T1000 (cell line): Measurements from ENCODE around the gene RNASET2.
"Not testable (repeated sequence)": the region's sequence is repeated elsewhere in the genome, so short reads cannot be mapped to it uniquely, and the experiment has no call there.

Source experiments
- DNase-seq: peaks from one replicate; lab custom pipeline; 2025; ENCODE audit warnings: mixed read lengths; lab: John Stamatoyannopoulos, UW

RNASET2 gene

DNA sequence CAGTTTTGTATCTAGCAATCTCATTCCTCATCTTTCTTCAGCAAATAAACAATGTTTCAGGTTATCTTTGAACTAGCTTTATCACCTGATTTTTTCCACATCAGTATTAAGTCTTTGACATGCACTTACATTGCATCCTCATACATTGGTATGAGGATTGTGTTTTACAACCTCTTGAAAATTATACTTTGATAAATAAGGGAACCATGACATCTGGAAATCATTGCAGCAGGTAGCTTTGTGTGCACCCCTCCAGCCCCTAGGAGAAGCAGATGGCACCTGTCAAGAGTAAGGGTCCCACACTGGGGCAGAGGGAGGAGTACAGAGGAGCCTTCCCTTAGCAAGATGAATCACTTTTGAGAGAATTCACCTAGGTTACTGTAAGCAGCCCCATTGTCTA, 13.7 kb upstream of the RNASET2 start:
- no peak for DNase-seq

DNA sequence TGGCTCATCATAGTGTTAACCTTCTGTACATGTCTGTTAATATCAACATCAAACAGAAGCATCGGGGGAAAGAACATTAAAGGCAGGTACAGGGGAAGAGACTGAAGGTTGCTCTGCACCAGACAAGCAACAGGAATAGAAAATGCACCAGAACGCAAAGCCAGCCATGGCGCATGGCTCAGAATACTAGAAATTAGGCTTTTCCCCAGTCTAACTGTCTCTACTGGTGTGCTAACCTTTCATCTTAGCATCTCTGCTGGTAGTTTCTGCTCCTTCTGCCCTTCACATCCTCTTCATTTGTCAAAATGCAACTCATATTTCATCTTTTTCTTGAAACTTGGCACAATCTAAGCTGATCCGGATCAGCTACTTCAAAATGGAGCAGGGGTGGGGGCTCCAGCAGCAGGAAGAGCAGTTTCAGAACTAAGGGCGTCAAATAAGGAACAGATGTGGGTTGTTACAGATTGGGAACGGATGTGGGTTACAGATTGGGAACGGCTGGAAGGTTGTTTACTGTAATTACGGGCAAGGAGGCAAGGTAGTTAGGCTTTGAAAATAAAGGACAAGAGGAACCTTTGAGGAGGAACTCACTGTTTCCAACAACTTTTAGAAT, 13.1 kb upstream of the RNASET2 start:
- DNase-seq: no peak

DNA sequence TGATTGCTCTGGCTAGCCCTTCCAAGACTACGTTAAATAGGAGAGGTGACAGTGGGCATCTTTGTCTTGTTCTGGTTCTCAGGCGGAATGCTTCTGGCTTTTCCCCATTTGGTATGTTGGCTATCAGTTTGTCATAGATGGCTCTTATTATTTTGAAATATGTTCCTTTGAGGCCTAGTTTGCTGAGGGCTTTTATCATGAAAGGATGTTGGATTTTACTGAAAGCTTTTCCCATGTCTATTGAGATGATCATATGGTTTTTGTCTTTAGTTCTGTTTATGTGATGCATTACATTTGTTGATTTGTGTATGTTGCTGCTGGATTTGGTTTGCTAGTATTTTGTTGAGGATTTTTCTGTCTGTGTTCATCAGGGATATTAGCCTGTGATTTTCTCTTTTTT, 9.9 kb upstream of the RNASET2 start:
- no peak for DNase-seq

DNA sequence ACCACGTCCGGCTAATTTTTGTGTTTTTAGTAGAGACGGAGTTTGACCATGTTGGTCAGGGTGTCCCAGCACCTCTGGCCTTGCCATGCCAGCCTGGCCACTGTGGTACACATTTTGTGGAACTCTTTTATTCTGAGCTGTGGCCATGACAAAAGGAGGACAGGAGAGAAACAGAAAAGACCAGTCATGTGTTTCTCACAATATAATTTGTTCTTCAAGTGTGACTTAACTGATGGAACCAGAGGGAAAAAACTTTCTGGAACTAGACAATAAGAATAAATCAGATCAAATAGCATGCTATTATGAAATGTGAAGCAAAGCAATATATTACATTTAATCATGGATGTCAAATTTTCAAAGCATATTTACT, 4.2 kb upstream of the RNASET2 start:
- no peak for DNase-seq

DNA sequence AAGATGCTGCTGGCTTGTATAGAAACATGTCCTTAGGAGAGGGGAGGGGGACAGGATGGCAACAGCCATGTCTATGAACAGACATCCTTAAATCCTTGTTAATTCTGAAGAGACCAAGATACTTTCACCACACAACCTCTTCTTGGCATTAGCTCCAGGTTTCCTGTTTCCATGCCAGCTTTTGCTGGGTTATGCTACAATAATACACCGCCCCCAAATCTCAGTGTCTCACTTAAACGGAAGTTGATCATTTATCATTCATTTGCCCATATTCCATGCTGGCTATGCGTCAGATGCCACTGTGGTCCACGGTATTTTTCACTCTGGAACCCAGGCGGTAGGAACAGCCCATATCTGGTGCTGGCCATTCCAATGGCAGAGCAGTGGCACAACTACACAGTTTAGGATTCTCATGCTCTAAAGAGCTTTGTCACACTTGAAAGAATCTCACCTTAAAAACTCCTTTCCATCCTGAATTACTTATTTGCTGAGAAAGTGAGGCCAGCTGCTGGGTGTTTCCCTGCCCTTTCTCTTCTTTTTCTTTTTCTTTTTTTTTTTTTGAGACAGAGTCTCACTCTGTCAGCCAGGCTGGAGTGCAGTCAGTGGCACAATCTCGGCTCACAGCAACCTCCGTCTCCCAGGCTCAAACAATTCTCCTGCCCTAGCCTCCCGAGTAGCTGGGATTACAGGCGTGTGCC, 3.7 kb upstream of the RNASET2 start:
- DNase-seq: no peak

DNA sequence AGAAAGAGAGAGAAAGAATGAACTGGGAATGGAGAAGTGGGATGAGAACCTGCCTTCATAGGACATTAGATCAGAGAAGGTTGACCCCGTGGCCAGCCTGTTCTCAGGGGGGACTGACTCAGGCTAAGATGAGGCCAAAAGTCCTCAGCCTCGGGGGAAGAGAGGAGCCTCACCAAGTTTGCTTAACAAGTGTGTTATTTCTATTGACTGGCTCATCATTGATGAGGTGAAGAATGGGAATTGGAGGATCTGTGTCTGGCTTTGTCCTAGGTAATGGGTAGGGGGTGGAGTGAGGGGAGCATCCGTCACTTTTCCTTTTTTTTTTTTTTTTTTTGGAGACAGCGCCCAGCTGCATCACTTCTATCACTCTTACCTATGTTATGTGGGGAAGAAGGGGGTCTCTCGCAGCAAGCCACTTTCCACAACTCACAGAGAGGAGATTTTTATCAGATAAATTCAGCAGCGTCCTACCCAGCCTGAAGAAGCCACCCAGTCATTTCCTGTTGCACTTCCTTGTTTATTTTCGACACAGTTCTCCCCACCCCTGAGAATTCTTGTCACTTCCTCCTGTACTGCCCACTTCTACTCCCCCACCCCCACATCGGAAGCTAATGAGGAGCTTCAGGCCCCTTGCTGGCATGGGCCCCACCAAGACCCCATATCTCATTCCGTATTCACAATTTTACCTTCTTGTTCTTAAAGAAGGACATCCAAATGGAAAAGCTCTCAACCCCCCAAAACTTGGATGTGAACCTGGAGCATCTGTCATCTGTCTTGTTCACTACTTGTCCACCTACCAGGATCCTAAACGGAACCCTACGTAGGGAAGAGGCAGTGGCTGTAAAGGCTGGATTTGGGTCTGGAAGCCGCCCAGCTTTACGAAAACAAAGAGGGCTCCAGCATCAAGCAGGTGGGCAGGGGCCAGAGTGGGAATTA, 2.8 kb upstream of the RNASET2 start:
- DNase-seq: no peak

DNA sequence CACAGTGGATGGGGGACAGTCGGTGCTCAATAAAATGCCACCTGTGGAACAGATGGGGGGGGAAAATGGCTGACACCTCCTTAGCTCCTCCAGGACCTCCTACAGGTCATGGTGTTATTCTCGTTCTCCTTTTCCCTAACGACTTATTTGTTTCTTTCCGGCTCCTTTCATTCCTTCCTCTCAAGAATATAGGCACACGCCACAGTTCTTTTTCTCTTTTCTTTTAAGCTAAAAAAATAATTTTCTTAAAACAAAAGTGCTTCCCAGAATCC, 1.4 kb upstream of the RNASET2 start:
- DNase-seq: no peak

DNA sequence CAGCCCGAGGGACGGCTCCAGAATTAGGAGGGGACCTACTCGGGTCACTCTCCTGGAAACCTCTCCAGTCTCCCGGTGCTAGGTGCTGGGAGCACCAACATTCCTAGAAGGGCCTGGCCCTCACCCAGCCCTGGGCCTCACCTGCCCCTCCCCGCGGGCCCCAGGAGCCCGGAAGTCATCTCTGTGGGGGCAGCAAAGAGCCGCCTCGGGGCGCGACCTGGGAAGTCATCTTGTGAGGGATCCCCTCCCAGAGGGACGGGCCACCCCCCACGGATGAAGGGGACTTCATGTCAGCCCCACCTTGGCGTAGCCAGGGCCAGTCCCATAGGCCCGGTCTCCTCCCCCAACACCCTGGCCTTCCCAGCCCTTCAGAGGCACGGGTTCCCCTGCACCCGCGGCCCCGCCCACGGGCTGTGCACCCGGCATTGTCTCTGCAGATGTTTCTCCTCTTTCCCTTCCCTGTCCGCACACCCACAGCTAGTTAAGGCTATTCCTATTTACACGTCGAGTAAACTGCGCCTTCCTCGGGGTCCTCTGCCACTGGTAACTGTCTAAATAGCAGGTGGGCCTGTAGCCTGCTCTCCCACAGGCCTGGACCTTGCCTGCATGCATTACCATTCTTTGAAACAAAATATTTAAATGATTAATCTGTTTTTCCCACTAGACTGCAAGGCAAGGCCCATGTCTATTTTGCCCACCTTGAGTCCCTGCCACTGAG, 896 bp upstream of the RNASET2 start:
- no peak for DNase-seq

DNA sequence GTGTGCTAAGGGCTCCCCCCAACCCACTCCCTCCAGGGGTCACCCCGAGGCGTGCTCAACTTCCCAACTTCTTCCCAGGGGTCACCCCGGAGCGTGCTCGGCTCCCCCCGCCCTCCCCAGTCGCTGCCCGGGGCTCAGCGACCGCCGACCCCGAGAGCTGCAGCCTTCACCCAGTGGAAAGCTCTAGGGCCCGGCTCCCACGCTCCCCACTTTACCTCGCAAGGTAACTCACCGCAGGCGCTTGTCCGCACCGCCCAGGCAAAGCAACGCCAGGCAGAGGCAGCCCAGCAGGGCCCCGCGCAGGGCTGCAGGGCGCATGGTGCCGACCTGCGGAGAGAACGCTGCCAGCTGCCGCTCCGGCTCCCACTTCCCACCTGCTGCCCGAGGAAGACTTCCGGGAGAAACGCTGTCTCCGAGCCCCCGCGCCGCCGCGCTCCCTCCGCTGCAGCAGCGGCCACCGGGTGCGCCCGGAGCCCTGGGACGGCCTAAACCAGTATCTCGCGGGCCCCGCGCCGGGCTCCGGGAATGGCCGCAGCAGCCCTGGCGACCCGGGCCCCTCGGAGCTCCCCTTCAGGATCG, 396 bp downstream of the RNASET2 start:
- peak; percentile 82 for DNase-seq

DNA sequence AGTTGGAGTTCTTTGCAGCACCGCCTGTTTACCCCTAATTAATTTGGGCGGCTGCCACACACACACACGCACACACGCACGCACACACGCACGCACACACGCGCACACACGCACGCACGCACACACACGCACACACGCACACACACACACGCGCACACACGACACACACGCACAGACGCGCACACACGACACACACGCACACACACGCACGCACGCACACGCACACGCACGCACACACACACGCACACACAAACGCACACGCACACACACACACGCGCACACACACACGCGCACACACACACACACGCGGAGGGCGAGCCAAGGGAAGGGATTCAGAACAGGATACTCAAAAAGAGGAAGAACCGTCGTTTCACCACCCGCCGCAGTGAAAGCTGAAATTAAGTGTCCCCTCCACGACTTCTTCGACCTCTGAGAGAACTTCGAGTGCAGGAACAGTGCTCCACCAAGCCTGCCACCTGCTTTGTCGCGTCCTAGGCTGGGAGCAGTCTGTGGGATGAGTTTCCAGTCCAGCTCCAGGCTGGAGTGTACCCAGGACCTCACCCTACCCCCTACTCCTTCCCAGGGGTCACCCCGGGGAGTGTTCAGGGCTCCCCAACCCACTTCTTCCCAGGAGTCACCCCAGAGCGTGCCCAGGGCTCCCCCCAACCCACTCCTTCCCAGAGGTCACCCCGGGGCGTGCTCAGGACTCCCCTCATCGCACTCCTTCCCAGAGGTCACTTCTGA, 1.1 kb downstream of the RNASET2 start:
- no peak for DNase-seq

DNA sequence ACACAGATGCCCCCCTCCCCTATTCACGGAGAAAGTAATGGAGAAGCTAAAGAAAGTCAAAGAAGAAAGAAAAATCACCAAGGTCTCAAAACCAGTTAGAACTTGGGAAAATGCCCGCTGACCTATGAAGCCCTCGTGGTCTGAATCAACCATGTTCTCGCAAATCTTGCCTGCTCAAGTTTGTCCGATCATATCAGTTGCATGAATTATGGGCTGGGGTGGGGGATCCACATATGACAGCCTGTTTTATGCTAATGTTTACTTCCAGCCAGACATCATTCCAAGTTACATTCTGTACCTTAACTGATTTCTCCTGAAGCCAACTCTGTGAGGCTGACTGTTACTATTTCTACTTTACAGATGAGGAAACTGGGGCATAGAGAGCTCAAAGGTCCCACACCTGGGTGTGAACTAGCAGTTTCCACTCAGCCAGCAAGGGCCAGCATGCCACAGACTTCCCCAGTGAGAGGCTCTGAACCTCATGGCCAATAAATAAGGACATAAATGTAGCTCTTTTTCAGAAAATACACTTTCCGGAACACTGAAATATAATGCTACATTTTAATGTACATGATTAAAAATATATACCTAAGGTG, 2.1 kb downstream of the RNASET2 start:
- no peak for DNase-seq

DNA sequence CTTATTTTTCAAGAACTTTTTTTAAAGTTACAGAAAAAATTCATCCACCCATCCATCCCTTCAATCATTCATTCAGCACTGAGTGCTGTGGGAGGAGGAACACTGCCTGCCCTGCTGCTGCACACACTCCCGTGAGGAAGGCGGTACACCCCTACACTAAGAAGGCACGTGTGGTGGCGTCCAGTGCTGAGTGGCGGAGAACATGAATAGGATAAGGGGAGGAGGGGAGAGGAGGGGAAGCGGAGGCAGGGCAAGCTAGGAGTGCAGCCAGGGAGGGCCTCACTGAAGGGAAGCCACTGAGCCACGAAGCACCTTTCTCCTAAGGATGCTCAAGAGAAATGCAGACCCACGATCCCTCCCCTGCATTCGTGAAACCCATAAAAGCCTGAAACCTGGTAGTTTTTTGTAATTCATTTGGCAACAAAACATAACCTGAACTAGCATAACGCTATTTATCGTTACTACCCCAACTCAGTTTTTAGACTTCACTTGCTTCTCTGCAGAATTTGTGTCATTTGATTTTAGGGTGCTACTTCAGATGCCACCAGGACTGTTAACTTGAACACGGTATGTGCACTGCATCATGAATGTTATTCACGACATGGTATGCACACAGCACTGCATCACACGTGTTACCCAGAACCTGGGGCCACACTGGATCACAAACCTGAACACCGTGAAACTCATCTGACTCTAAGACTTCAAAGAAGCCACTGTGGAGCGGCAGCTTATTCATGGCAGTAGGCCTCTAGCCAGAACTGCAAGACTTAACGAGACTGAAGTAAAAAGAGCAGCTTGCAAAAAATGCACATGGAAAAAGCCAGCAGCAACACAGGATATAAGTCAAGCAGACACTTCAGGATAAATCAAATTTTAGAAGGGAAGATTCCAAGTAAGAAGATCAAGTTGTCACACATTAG, 3.5 kb downstream of the RNASET2 start:
- DNase-seq: no peak

DNA sequence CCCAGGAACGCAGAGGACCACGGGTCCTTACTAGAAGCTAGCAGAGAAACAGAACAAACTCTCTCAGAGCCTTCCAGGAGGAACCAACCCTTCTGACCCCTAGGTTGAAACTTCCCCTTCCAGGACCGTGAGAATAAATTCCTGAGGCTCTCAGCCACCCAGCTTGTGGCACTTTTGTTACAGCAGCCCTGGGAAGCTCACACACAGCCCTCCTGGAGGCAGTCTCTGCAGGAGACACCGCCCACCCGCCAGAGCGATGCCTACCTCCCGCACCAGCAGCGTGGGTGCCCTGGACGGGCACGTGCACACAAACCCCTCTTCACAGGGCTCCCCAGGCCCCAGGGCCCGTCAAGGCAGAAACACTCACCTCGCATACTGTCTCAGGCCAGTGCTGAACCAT, 4.2 kb downstream of the RNASET2 start:
- DNase-seq: no peak

DNA sequence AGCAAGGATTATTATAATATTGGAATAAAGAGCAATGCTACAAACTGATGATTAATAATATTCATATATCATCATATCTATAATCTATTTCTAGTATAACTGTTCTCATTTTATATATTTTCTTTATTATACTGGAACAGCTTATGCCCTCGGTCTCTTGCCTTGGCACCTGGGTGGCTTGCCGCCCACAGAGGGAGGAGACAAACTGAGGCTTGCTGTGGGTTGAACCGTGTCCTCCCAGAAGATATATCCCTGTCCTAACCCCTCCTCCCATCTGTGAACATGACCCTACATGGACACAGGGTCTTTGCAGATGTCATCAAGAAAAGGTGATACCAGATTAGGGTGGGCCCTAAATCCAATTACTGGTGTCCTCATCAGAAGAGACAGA, 4.7 kb downstream of the RNASET2 start:
- DNase-seq: no peak

DNA sequence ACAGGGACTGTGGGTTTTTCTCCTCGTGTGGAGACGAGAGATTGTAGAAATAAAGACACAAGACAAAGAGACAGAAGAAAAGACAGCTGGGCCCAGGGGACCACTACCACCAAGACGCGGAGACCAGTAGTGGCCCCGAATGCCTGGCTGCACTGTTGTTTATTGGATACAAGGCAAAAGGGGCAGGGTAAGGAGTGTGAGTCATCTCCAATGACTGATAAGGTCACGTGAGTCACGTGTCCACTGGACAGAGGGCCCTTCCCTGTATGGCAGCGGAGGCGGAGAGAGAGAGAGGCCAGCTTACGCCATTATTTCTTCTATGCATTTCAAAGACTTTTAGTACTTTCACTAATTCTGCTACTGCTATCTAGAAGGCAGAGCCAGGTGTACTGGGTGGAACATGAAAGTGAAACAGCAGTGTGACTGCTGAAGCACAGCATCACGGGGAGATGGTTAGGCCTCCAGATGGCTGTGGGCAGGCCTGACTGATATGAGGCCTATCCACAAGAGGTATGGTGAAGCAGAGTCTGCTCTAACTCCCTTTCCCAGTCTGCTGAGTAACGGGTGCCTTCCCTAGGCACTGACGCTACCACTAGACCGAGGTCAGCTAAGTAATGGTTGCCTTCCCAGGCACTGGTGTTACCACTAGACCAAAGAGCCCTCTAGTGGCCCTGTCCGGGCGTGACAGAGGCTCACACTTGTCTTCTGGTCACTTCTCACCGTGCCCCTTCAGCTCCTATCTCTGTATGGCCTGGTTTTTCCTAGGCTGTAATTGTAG, 5.3 kb downstream of the RNASET2 start:
- not testable (repeated sequence) for DNase-seq

DNA sequence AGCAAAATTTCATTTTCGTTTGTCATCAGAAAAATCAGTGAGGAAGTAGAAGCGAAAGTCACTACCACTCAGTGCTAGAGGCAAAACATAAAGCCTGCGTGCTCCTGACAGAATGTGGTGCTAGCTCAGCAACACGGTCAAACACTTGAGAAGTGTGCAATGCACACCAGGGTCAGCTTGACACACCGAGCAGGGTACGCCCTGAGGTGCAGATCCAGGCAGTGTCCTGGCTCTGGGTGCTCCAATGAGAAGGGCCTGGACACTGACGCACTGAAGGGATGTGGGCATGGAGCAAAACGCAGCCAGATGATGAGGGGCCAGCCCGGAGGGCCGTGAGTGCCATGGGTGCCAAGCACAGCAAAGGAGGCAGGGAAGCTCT, 5.9 kb downstream of the RNASET2 start:
- DNase-seq: no peak

DNA sequence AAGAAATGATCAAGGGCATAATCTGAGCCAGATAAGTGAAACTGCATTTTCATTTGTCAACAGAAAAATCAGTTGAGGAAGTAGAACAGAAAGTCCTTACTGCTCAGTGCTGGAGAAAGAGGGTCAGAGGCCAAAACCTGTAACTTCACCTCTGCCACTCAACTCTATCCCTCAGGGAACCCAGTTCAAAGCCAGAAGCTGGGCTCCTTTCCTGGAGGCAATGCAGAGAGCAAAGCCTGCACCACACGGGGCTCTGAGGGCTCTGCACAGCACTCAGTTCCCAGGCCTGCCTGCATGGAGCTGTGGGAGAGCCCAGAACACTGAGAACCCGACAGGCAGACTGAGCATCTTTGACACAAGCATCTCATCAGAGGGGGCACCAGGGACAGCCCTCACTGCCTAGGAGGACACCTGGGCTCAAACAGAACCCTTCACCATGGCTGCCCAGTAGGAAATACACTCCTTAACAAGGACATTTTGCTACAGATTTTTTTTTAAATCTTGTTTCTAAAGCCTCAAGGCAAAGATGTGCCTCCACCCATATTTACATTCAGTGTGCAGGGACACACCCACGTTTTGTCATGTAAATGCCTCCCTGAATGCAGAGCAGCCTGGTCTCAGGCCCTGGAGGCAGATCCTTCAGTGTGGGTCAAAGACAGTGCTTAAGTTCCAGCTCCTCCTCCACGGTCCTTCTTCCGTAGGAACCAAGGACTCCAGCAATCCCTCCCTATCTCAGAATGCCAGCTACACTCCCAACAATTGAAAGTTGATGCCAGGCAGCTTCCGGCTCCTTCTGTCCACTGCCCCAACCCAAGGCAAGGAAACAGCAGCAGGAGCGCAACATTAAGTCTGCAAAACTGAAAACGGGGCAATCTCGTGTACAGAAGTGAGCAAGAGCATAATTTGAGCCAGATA, 6.6 kb downstream of the RNASET2 start:
- DNase-seq: no peak

DNA sequence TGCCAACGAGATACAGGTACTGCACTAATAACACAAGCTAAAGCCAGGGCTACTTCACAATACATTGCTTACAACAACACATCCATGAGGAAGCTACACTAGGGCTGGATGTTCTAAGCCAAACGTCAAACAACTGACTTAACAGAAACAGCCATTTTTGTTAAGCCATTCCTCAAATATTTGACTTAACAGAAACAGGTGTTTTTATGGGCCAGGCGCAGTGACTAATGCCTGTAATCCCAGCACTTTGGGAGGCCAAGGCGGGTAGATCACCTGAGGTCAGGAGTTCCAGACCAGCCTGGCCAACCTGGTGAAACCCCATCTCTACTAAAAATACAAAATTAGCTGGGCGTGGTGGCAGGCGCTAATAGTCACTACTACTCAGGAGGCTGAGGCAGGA, 7.6 kb downstream of the RNASET2 start:
- not testable (repeated sequence) for DNase-seq
